ENCODE data around the gene CD302.
"Not testable (repeated sequence)": the region's sequence is repeated elsewhere in the genome, so short reads cannot be mapped to it uniquely, and the experiment has no call there.

Gene CD302

DNA sequence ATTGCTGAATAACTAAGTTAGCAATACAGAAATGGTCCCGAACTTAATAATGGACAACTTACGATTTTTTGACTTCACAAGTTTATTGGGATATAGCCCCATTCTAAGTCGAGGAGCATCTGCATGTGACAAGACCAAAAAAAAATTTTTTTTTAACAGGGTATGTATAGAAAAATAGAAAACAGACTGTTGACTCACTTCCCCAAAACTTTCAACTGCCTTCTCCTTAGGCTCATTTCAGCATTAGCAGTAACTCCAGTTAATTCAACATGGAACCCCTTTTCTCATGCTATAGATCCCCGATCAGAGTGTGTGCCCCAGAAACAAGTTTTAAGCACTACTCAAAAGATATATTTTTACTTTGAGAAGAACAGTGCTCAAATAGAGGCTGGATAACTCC, 5.4 kb downstream of the CD302 start:
- no peak for DNase-seq

DNA sequence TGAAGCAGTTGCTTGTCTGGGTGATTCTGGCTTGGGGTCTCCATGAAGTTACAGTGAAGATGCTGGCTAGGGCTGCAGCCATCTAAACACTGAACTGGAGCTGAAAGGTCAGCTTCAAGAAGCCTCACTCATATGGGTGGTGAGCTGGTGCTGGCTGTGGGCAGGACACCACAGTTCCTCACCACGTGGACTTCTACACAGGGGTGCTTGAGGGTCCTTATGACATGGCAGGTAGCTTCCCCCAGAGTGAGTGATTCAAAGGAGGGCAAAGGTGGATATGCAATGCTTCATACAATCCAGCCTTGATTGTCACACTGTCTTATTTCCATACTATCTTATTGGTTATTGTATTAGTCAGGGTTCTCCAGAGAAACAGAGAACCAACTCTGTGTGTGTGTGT, 6.0 kb downstream of the CD302 start:
- DNase-seq = no peak

DNA sequence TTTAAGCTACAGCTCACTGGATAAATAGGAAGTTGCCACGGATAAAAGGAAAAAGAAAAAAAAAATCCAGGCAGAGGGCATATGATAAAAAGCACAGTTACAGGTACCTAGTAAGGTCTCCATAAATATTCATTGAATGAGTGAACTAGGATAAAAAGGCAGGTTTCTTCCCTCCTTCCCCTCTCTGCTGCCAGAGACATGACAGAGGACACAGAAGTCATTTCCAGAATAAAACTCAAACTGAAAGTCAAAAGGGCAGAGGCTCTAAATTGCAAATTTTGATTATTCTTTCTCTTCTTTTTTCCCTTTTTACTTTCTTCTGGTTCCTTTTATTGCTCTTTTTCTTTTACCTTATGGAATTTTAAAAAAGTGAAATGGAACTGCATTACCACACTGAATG, 7.7 kb downstream of the CD302 start:
- DNase-seq = no peak

DNA sequence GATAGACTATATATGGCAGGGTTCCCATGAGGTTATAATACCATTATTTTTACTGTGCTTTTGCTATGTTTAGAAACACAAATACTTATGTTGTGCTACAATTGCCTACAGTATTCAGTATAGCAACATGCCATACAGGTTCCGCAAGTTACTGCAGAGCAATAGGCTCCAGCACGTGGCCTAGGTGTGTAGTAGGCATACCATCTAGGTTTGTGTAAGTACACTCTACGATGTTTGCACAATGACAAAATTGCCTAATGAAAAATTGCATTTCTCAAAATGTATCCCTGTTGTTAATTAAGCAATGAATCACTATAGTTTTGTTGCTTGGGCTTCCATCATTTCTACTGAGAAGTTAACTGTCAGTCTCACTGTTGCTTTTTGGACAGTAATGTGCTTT, 9.8 kb downstream of the CD302 start:
- no peak for DNase-seq

DNA sequence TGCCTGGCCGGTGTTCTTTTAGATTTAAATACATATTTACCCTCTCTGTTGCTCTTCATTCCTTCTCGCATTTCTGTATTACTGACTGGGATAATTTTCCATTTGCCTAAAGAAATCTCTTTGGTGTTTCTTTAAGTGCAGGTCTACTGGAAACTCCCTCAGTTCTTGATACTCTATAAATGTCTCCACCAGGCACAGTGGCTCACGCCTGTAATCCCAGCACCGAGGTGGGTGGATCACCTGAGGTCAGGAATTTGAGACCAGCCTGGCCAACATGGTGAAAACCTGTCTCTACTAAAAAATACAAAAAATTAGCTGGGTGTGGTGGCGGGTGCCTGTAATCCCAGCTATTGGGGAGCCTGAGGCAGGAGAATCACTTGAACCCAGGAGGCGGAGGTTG, 10.4 kb downstream of the CD302 start:
- not testable (repeated sequence) for DNase-seq

DNA sequence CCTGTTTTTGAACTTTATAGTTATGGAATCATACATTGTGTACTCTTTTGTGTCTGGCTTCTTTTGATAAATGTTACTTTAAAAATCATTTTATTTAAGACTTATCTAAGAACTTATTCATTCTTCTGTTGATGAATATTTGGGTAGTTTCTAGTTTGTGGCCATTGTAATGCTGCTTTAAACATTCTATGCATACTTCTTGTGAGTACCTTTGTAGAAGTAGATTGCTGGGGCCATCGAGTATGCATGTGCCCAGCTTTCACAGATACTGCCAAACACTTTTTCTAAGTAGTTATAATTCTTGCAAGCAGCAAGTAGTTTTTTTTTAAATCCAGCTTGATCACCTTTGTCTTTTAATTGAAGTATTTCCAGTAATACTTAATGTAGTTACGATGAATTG, 11.1 kb downstream of the CD302 start:
- no peak for DNase-seq

DNA sequence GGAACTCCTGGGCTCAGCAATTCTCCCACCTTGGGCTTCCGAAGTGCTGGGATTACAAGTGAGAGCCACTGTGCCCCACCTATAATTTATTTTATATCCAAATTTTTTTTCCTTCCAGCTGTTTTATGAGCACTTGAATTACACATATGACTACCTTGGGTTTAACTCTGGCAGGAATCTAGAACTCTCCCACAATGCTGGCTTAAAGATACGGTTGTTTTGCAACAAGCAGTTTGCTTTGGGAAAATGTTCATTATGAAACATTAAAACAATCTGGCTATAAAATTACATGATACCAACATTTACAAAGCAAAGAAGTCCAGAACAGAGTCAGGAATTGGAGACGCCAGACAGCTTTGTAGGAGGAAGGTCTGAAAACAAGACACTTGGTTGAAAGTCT, 12.8 kb downstream of the CD302 start:
- DNase-seq = no peak

DNA sequence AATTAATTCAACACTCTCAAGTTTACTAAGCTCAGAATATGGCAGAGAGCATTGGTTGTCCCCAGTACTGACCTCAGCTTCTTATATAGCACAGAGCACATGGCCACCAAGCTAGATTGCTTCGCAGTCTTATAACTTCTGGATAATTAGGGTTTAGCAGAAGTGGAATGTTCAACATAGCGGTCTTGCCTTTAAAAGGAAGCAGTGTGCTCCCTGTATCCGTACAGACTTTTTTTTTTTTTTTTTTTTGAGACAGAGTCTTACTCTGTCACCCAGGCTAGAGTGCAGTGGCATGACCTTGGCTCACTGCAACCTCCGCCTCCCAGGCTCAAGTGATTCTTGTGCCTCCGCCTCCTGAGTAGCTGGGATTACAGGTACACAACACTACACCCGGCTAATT, 13.3 kb downstream of the CD302 start:
- DNase-seq = not testable (repeated sequence)

DNA sequence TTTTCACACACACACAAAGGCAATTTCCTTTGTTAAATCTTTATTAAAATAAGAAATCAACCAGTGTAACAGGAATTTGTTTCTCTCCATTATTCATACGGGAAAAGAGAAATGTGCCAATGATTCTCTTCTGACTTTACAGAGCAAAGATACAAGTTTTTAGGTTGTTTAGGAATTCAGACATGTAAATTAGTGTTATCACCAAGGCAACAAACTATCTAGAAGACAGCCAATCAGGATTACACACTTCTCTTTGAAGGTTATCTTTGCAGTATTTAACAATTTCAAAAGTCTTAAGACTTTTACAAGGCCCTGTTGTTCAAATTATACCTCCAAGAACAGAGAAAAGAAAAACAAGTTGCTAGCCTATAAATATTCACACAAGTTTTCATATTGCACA, 14.5 kb downstream of the CD302 start:
- DNase-seq = no peak

DNA sequence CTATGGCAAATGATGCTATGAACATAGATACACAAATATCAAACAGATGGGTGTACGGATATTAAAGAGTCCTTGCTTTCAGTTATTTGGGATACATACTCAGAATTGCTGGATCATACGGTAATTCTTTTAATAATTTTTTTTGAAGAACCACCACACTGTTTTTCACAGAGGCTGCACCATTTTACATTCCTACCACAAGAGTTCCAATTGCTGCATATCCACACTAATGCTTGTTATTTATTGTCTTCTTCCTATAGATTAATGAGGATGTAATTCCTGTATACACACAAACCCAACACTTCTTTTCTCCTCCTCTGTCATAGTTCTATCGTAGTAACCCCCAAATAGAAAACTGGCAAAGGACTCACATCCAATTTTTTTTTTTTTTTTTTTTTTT, 21.7 kb downstream of the CD302 start:
- DNase-seq = no peak

DNA sequence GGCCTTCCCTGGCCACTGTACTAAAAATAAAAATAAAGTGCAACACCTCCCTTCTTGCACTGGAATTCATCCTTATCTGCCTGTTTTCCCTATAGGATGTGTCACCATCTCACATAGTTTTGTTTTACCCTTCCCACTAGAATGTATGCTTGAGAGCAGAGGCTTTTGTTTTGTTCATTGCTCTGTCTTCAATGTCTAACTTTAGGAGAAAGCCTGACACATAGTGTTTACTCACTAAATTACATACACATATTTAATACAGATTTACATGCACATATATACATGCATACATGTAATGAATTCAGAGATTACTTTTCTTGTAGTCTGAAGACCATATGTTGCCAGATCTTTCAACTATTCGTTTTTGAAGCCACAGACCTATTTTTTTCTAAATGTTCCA, 23.0 kb downstream of the CD302 start:
- no peak for DNase-seq

DNA sequence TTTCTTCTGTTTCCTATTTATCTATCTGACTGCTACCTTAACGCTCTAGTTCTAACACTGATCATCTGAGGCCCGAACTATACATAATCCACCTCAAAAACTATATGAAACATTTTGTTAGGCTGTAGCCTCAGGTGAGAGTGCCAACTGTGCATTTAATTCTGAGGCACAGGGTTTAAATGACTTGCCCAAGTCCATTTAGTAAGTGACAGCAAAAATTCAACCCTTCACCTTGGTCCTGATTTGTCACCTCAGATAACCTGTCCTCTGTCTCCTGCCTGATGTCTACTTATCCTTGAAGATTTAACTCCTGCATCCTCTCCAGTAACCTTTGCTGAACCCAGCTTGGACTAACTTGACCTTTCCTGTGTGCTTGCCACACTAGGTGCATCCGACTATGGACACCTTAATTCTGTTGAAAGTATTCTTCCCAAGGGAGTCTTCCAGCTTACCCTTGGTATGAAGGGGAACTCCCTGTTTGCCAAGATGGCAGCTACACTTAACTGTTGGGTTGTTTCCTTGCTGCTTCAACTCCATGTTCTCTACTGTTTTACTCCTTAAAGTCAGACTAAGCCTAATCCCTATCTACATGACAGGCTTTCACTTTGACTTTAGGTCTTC, 23.5 kb downstream of the CD302 start:
- no peak for DNase-seq

DNA sequence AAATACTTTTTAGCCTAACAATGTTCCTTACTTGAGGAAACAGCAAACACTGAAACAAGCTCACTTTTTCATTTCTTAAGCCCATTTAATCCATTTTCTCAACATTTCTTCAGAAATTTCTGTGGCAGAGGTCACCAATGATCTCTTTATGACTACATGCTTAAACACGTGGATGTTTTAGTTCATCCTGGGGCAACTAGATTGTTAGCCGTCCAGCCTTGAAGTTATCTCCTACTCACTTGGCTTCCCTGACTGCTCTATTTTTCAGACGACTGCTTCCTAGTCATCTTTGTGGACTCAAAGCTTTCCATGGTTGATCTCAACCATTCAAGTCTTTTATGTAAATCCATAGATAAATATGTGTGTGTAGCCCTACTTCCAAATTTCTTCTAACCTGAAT, 24.1 kb downstream of the CD302 start:
- no peak for DNase-seq

DNA sequence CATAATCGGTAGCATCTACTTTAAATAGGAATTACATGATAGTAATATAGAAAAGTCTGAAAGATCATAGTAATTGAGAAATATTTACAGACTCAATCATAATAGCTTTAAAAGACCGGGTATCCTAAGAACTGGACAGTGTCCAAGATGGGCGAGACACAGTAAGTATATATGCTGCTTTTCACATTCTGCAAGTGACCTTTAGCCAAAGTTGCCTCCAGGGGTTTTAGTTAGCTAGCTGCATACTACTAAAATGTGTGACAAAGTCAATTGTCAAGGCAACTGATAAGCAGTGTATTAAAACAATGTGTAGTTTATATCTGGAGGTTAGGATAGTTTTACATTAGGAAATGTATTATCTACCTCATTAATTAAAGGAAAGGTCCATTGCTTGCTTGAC, 24.6 kb downstream of the CD302 start:
- no peak for DNase-seq

DNA sequence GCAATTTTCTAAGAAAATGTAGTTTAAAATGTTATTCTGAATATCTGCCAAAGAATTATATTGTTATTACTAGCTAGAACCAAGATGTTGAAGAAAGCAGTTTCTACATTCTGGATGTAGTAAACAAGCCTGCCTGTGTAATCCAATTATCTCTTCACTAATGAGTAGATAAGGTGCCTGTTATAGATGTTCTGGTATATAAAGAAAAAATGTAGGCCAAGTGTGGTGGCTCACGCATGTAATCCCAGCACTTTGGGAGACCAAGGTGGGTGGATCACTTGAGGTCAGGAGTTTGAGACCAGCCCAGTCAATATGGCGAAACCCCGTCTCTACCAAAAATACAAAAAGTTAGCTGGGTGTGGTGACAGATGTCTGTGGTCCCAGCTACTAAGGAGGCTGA, 28.9 kb downstream of the CD302 start:
- DNase-seq = no peak

DNA sequence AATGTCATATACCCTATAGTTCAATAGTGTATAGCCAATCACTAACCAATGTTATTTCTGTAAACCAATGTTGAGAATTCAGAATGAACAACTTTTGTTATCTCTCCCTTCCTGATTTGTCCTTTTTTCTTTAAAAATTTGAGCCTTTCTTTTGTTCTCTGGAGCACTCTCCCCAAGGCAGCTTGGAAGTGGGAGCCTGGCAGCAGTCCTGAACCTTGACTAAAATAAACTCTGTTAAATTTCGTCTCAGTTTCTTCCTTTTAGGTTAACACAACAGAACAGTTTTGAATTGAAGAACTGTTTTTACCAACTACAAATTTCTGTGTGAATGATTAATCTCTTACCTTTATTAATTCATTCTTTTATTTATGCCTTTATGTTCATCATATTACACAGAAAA, 35.9 kb downstream of the CD302 start:
- DNase-seq = no peak

DNA sequence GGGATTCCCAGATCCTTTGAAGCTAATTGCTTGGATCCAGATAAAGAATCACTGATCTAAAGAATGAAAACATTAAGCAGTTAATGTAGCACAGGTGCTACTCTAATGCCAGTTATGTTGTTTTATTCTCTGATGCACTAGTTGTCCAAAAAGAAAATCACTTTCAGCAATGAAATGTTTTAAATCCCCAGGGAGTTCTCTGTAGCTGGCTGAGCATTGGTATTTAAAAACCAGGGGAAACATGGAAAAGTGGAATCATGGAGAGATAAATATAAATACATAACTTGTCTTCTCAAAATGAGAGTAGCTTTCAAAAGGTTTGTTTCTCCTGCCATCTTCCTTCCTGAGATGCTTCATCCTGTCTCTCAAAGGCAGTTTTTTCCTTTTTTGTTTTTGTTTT, 37.7 kb downstream of the CD302 start:
- no peak for DNase-seq

DNA sequence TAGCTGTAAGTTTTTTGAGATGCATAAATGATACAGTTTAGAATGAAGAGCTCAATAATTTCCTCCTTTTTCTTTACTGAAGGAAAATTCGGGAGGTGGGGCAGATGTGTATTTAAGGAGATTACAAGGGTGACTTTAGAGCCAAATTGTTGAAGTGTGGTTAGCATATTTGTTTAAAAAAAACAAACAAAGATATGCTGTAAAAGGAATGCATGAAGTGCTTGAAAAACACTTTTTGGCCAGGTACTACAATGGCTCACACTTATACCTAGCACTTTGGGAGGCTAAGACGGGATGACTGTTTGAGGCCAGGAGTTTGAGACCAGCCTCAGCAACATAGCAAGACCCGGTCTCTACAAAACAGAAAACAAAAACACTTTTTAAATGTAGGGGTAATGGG, 38.4 kb downstream of the CD302 start:
- DNase-seq = no peak

DNA sequence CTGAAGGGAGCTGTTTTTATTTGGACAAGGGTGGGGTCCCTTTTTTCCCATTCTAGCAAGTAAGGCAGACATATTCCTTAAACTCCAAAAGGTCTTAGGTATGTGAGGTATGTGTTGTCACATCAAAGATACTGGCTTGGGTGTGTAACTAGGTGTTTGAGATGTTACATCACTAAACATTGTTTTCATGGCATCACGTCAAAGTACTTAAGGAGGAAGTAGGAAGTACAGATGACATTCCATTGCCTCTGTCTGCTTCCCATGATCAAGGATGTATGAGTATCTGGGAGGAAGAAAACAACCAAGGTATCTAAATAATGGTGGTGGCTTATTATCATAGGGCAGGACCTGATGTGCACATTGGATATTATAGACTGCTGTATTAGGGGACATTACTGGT, 39.3 kb downstream of the CD302 start:
- DNase-seq = no peak

DNA sequence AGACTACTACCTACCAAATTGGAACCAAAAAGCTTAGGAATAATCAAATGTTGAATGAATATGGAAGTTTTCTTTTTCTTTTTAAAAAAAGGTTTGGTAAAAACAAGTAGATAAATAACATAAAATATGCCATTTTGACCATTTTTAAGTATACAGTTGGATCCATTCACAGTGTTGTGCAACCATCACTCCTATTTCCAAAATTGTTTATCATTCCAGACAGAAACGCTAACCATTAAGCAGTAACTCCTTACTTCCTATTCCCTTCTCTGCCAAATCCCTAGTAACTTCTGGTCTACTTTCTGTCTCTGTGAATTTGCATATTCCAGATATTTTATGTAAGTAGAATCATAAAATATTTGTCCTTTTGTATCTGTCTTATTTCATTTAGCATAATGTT, 39.8 kb downstream of the CD302 start:
- no peak for DNase-seq

DNA sequence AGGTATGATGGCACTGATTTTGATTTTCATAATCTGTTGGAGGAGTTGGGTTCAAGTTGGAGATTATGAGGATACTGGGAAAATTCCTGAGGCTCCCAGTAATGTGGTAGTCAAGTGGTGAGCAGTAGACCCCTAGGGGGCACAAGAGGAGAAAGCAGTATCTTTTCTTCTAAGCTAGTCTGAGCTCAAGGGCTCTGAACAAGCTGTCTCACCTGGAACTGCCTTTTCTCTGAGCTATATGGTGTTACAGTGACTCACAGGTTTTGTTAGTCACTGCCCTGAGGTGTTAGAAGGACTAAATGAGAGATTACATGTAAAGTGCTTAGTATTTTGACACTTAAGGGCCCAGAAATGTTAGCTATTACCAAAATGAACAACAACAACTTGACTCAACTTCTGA, 42.2 kb downstream of the CD302 start:
- DNase-seq = no peak

DNA sequence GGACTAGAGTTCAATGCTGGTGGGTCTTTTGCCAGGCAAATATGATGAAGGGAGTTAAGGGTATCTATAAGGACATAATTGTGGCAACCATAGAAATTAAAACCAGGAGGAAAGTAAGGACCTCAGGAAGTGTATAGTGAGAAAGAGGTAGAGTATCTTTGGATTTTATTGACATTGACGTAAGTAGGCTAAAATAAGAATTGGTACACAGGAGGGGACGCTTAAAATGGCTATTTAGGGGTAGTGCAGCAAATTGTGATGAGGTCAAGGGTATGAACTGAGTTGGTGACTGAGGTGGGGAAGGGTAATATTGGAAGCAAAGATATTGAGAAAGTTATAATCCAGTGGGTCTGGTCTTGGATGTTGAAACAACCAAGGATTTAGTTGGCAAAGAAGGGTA, 43.0 kb downstream of the CD302 start:
- no peak for DNase-seq

DNA sequence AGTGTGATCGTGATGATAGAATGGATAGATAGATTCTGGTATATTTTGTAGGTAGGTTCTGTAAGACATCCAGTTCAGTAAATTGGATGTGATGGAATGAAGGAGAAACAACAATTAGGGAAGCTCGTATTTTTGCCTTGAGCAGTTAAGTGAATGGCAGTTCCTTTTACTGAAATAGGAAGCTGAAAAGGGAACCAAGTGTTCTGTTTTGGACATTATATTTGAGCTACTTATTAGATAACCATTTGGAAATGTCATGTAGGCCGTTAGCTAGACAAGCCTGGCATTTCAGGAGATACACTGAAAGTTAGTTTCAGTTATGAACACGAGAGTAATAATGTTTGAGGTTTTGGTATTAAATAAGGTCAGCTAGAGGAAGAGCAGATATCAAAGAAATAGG, 44.2 kb downstream of the CD302 start:
- DNase-seq = no peak

DNA sequence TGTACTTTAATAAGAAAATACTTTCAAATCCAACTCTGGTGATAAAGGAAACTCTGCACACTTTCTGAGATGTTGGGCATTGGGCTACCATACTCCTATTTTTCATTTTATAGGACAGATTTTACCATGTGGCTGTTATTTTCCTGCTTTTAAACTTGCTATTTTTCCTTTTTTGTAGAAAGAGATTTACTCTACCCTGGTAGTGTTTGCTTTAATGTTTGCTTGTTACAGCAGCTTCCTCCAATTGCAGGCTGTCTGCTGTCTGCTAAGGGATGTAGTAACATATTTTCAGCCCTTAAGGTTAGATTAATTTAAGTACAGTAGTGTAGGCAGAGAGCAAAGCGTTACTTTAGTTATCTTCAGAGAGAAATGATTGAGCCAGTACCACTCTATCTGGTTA, 47.1 kb downstream of the CD302 start:
- DNase-seq = no peak

DNA sequence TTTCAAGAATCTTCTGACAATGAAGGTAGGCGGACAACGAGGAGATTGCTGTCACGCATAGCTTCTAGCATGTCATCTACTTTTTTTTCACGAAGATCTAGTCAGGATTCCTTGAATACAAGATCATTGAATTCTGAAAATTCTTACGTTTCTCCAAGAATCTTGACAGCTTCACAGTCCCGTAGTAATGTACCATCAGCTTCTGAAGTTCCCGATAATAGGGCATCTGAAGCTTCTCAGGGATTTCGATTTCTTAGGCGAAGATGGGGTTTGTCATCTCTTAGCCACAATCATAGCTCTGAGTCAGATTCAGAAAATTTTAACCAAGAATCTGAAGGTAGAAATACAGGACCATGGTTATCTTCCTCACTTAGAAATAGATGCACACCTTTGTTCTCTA, 49.9 kb downstream of the CD302 start:
- DNase-seq = no peak

DNA sequence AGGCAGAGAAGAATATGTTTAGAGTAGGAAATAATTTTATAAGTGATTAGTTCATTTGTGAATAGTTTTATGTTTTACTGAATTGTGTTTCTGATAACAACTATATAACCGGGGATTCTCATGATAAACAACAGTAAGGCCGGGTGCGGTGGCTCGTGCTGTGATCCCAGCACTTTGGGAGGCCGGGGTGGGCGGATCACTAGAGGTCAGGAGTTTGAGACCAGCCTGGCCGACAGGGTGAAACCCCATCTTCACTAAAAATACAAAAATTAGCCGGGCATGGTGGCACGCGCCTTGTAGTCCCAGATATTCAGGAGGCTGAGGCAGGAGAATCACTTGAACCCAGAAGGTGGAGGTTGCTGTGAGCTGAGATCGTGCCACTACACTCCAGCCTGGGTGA, 52.8 kb downstream of the CD302 start:
- not testable (repeated sequence) for DNase-seq

Data from activated naive CD4-positive, alpha-beta T cell (primary cell).